Measurements from ENCODE around the gene CHFR.
"Not testable (repeated sequence)": the region's sequence is repeated elsewhere in the genome, so short reads cannot be mapped to it uniquely, and the experiment has no call there.

Gene CHFR

GRCh38 chr12:132887513-132888351 is at the start of gene CHFR:
TSS of gene CHFR (minus strand) at chr12:132887605. CDS start at chr12:132887328, 277 bp downstream.
- Mint-ChIP-seq H3K9me3 (no peaks in the 10 kb centered on the region), H3K4me1 (ENCODE audit: low read depth) (peaks cover 25% of the 10 kb centered on the region), H3K27me3 (no peaks in the 10 kb centered on the region), H3K36me3 (ENCODE audit: low read depth) (peaks cover 30% of the 10 kb centered on the region), H3K4me3 (peak within 1 kb of the TSS; percentile 99), H3K27ac (peak within 1 kb of the TSS; percentile 100)

DNA sequence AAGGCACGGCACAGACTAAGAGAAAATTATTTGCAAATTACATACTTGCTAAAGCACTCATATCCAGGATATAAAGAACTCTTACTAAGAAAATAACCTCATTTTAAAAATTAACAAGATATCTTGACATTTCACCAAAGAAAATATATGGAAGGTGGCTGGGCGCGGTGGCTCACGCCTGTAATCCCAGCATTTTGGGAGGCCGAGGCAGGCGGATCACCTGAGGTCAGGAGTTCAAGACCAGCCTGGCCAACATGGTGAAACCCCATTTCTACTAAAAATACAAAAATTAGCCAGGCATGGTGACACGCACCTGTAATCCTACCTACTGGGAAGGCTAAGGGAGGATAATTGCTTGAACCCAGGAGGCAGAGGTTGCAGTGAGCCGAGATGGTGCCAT is 49.5 kb upstream of the CHFR start:
- Mint-ChIP-seq H3K9me3 (peaks cover 46% of the 10 kb centered on the region), H3K36me3 (ENCODE audit: low read depth) (peaks cover 72% of the 10 kb centered on the region)
- not testable (repeated sequence) for H3K4me1 Mint-ChIP-seq (ENCODE audit: low read depth); H3K4me3 Mint-ChIP-seq; H3K27ac Mint-ChIP-seq; H3K27me3 Mint-ChIP-seq

DNA sequence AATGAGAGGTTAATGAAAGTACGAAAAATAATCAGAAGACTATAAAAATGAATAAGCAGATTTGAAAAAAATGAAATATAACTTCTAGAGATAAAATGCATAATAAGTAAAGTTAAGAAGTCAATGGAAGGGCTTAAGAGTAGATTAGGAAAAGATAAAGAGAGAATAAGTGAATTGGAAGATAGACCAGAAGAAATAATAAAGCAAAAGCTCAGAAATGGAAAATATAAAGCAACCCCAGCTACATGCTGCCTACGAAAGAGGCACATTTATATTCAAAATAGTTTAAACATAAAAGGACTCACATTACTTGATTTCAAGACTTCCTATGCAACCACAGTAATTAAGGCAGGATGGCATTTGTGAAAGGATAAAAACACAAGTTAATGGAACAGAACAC is 48.8 kb upstream of the CHFR start:
- Mint-ChIP-seq H3K27me3 (no peaks in the 10 kb centered on the region), H3K4me3 (no peak overlapping the region), H3K27ac (no peak overlapping the region), H3K9me3 (peaks cover 43% of the 10 kb centered on the region), H3K36me3 (ENCODE audit: low read depth) (peaks cover 72% of the 10 kb centered on the region), H3K4me1 (ENCODE audit: low read depth) (no peaks in the 10 kb centered on the region)

GRCh38 chr12:132926415-132926833 is 39.0 kb upstream of the CHFR start:
- no peak overlapping the region for H3K4me3 Mint-ChIP-seq
- no peaks in the 10 kb centered on the region for H3K4me1 Mint-ChIP-seq (ENCODE audit: low read depth)
- peaks cover 73% of the 10 kb centered on the region for H3K9me3 Mint-ChIP-seq
- peaks cover 84% of the 10 kb centered on the region for H3K36me3 Mint-ChIP-seq (ENCODE audit: low read depth)
- no peaks in the 10 kb centered on the region for H3K27me3 Mint-ChIP-seq
- no peak overlapping the region for H3K27ac Mint-ChIP-seq

GRCh38 chr12:132925597-132926414 is 38.4 kb upstream of the CHFR start:
- peaks cover 82% of the 10 kb centered on the region for H3K36me3 Mint-ChIP-seq (ENCODE audit: low read depth)
- H3K27me3 Mint-ChIP-seq, result no peaks in the 10 kb centered on the region
- no peak overlapping the region for H3K4me3 Mint-ChIP-seq
- H3K9me3 Mint-ChIP-seq, result peaks cover 73% of the 10 kb centered on the region
- no peaks in the 10 kb centered on the region for H3K4me1 Mint-ChIP-seq (ENCODE audit: low read depth)
- no peak overlapping the region for H3K27ac Mint-ChIP-seq

DNA sequence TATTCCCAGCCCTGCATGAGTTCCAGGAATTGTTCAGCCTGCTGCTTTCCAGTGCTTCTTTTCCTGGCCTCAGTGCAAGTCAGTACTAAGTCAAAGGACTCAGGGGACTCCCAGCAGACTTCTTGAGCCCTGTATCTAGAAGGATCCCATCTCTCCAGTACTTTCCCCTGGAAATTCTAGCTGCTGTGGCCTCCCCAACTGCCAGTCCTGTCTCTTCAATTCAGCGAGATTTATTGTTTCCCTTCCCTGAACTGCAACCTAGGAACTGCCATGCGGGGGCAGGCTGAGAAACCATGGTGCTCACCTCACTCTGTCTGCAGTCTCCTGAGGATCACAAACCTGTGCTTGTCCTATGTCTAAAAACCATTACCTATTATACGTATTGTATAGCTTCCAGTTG is 37.0 kb upstream of the CHFR start:
- H3K9me3 Mint-ChIP-seq, result peaks cover 66% of the 10 kb centered on the region
- H3K27me3 Mint-ChIP-seq, result no peaks in the 10 kb centered on the region
- no peak overlapping the region for H3K27ac Mint-ChIP-seq
- no peak overlapping the region for H3K4me3 Mint-ChIP-seq
- peaks cover 70% of the 10 kb centered on the region for H3K36me3 Mint-ChIP-seq (ENCODE audit: low read depth)
- no peaks in the 10 kb centered on the region for H3K4me1 Mint-ChIP-seq (ENCODE audit: low read depth)

GRCh38 chr12:132923356-132923909 is 36.0 kb upstream of the CHFR start:
- no peak overlapping the region for H3K4me3 Mint-ChIP-seq
- no peaks in the 10 kb centered on the region for H3K27me3 Mint-ChIP-seq
- H3K27ac Mint-ChIP-seq, result no peak overlapping the region
- H3K36me3 Mint-ChIP-seq (ENCODE audit: low read depth), result peaks cover 61% of the 10 kb centered on the region
- peaks cover 63% of the 10 kb centered on the region for H3K9me3 Mint-ChIP-seq
- no peaks in the 10 kb centered on the region for H3K4me1 Mint-ChIP-seq (ENCODE audit: low read depth)

DNA sequence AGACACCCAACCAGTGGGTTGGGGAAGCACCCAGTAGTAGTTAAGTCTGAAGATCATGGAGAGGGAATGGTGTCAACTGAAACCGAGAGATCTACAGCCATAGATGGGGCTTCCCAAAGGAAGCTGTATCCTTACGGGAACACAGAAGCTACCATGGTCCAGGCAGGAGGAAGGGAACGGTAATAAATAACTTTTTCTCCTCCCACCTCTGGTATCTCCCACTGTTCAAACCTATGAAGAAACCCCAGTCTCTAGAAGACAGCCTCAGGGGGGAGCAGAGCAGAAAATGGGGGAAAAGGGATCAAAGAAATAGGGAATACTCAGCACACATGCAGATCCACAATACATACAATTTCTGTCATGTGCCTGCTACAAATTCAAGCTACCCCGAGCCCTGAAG is 35.3 kb upstream of the CHFR start:
- Mint-ChIP-seq H3K4me3 (no peak overlapping the region), H3K27me3 (no peaks in the 10 kb centered on the region), H3K36me3 (ENCODE audit: low read depth) (peaks cover 61% of the 10 kb centered on the region), H3K27ac (no peak overlapping the region), H3K4me1 (ENCODE audit: low read depth) (no peaks in the 10 kb centered on the region), H3K9me3 (peaks cover 66% of the 10 kb centered on the region)

DNA sequence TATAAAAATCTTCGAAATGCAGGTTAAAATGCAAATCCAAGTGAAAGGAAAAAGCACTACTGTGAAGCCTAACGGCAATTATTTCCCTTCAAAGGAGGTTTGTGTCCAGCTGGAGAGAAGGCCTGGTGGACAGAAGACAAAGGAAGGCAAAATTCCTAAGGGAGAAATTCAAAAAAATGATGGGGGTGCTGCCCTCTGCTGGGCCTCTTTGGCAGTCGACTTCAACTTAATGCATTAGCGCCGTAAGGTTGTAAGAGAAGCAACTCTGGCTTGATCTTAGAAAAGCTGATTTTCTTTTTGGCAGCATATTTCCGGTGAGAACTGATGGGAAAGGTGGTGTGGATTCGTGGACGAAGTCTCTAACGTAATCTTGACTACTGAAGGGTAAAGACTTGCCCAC is 34.3 kb upstream of the CHFR start:
- Mint-ChIP-seq H3K27me3 (no peaks in the 10 kb centered on the region), H3K4me1 (ENCODE audit: low read depth) (no peaks in the 10 kb centered on the region), H3K27ac (no peak overlapping the region), H3K36me3 (ENCODE audit: low read depth) (peaks cover 57% of the 10 kb centered on the region), H3K4me3 (no peak overlapping the region), H3K9me3 (peaks cover 61% of the 10 kb centered on the region)

DNA sequence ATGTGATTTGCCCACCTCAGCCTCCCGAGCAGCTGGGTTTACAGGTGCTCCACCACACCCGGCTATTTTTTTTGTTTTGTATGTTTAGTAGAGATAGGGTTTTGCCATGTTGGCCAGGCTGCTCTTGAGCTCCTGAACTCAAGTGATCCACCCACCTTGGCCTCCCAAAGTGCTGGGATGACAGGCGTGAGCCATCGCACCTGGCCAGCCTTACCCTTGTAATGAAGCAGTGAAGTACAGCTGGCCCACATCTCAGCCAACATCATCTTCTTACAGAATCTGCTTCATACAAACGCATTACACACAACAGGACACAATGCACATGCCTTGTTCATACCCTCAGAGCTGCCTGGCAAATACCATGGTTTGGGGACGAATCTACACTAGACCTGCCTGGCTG is 31.3 kb upstream of the CHFR start:
- Mint-ChIP-seq H3K4me3 (no peak overlapping the region), H3K36me3 (ENCODE audit: low read depth) (peaks cover 54% of the 10 kb centered on the region), H3K4me1 (ENCODE audit: low read depth) (no peaks in the 10 kb centered on the region), H3K27me3 (no peaks in the 10 kb centered on the region), H3K9me3 (peaks cover 52% of the 10 kb centered on the region), H3K27ac (no peak overlapping the region)

DNA sequence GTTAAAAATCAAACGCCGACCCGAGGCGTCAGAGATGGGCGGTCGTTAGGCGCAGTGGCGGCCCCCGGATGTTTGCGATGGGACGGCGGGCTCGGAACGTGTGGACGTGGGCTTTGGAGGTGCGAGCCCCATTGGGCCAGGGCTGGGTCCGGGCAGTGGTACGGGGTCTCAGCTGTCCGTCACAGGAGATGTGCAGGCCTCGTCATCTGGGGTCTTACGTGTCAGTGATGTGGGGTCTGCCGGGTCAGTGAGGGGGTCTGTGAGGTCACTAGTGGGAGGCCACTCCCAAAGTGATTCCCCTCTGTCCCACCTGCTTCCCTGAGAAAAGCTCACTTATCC is 21.6 kb upstream of the CHFR start:
- peaks cover 16% of the 10 kb centered on the region for H3K9me3 Mint-ChIP-seq
- peak overlapping the region; percentile 83 for H3K4me3 Mint-ChIP-seq
- peak overlapping the region; percentile 81 for H3K27ac Mint-ChIP-seq
- H3K4me1 Mint-ChIP-seq (ENCODE audit: low read depth), result peaks cover 14% of the 10 kb centered on the region
- peaks cover 26% of the 10 kb centered on the region for H3K36me3 Mint-ChIP-seq (ENCODE audit: low read depth)
- H3K27me3 Mint-ChIP-seq, result peaks cover 11% of the 10 kb centered on the region

DNA sequence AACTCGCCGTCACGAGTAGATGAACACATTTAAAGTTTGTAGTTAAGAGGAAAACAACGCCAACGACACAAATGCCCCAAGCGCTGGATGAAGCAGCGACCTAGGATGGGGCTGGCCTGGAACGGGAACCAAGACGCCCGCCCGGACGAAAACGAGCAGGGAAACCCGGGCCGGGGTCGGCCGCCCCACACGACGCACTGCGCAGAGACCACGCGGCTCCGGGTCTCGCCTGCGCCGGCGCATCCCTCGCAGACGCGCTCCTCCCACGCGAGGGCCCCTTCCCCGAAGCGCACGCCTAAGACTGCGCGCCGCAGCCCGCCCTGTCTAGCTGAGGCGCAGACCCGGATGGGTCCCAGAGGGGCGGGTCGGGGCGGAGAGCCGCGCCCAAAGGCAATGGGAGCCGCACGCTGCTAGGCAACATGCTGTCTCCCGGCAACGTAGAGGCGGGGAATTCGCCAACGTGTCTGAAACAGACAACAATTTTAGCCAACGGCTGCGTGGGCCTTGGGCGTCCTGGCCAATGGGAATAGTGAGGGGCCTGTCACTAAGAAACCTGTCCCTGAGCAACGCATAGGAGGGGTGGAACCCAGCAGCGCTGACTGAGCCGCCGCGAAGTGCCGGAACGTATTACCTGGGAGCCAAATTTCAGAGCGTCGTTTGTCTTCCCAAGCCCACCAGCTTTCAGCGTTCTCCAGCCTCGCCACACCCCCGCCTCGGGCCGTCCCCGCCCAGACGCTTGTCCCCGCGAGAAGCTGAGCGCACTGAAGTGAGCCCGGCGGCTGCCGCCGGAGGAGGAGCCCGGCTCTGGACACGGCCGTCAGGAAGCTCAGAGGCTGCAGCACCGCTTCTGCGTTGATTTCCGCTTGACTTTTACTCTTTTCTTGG is 21.0 kb upstream of the CHFR start:
- H3K4me3 Mint-ChIP-seq, result peak overlapping the region; percentile 83
- peaks cover 20% of the 10 kb centered on the region for H3K36me3 Mint-ChIP-seq (ENCODE audit: low read depth)
- H3K27ac Mint-ChIP-seq, result peak overlapping the region; percentile 81
- H3K4me1 Mint-ChIP-seq (ENCODE audit: low read depth), result peaks cover 16% of the 10 kb centered on the region
- H3K9me3 Mint-ChIP-seq, result peaks cover 12% of the 10 kb centered on the region
- H3K27me3 Mint-ChIP-seq, result peaks cover 11% of the 10 kb centered on the region

DNA sequence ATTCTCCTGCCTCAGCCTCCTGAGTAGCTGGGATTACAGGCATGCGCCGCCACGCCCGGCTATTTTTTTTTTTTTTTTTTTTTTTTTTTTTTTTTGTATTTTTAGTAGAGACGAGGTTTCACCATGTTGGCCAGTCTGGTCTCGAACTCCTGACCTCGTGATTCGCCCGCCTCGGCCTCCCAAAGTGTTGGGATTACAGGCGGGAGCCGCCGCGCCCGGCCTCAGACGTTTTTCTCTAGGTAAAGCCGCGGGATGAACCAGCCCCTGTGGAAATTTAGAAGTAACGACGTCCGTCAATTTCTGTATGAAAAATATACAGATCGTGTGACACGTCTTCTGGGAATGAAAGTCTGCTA is 20.4 kb upstream of the CHFR start:
- peak overlapping the region; percentile 83 for H3K4me3 Mint-ChIP-seq
- peaks cover 11% of the 10 kb centered on the region for H3K27me3 Mint-ChIP-seq
- peaks cover 13% of the 10 kb centered on the region for H3K9me3 Mint-ChIP-seq
- H3K4me1 Mint-ChIP-seq (ENCODE audit: low read depth), result peaks cover 17% of the 10 kb centered on the region
- H3K36me3 Mint-ChIP-seq (ENCODE audit: low read depth), result peaks cover 18% of the 10 kb centered on the region
- peak overlapping the region; percentile 40 for H3K27ac Mint-ChIP-seq

- H3K36me3 Mint-ChIP-seq (ENCODE audit: low read depth), result peaks cover 14% of the 10 kb centered on the region
- peaks cover 11% of the 10 kb centered on the region for H3K27me3 Mint-ChIP-seq
These were observed 19.8 kb upstream of the CHFR start for GRCh38 chr12:132907216-132907615.

More at GRCh38 chr12:132907216-132907615, 19.8 kb upstream of the CHFR start:
- no peak overlapping the region for H3K27ac Mint-ChIP-seq
- H3K4me1 Mint-ChIP-seq (ENCODE audit: low read depth), result peaks cover 17% of the 10 kb centered on the region
- peak overlapping the region; percentile 20 for H3K4me3 Mint-ChIP-seq
- peaks cover 13% of the 10 kb centered on the region for H3K9me3 Mint-ChIP-seq

All from stimulated activated naive CD8-positive, alpha-beta T cell treated with anti-CD3 and anti-CD28 coated beads, Interleukin-15, Interleukin-2, amounts not matched to agents 100 ng/mL and 50 ng/mL, for 24 hours (primary cell).